Measurements from ENCODE around the gene MAP1LC3B. TPM values are rescaled to one million over a fixed set of nuclear protein-coding genes. Genes with fewer than 3 reads are reported as not detected.
"Not testable (repeated sequence)": the region's sequence is repeated elsewhere in the genome, so short reads cannot be mapped to it uniquely, and the experiment has no call there.

MAP1LC3B gene
- total RNA-seq, 1 experiment from 2014 or later = 45.3 TPM

DNA sequence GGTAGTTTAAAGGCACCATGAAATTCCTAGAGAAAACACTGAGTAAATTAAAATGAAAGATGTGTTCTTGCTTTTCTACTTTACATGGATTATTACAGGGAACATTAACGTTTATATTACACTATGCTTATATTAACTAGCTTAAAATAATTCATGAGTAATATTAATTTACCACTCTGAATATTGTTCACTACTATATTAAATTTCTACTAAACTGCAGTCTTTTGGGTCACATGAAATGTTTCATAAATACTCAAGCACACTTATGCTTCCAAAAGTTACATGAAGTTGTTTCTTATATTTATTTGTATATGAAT, 3.4 kb upstream of the MAP1LC3B start:
- TF ChIP-seq, protein P1, sequence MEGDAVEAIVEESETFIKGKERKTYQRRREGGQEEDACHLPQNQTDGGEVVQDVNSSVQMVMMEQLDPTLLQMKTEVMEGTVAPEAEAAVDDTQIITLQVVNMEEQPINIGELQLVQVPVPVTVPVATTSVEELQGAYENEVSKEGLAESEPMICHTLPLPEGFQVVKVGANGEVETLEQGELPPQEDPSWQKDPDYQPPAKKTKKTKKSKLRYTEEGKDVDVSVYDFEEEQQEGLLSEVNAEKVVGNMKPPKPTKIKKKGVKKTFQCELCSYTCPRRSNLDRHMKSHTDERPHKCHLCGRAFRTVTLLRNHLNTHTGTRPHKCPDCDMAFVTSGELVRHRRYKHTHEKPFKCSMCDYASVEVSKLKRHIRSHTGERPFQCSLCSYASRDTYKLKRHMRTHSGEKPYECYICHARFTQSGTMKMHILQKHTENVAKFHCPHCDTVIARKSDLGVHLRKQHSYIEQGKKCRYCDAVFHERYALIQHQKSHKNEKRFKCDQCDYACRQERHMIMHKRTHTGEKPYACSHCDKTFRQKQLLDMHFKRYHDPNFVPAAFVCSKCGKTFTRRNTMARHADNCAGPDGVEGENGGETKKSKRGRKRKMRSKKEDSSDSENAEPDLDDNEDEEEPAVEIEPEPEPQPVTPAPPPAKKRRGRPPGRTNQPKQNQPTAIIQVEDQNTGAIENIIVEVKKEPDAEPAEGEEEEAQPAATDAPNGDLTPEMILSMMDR (conservative IDR thresholded peaks at IDR 0.05) = no peak
- no peak for TF ChIP-seq EZH2 (IDR thresholded peaks at IDR 0.05; ENCODE audit: low read depth)
- H2AFZ ChIP-seq = no peak overlapping the region
- H3K4me1 ChIP-seq (replicated peaks; ENCODE audit: insufficient read depth) = peaks cover 38% of the 10 kb centered on the region
- intact Hi-C loops (cut with micrococcal nuclease; ENCODE audit: unreplicated experiment) = no loop called here
- peak overlapping the region; percentile 83 for H3K27ac ChIP-seq
- CTCF ChIA-PET = interaction anchor here (1.1 kb wide), 1 partner anchor 186 kb away, joined by 8 read pairs; no protein-coding TSS in a partner anchor
- DNase-seq = no peak
- H3K4me3 ChIP-seq = no peak overlapping the region
- peak overlapping the region; percentile 57 for H3K4me2 ChIP-seq
- no peaks in the 10 kb centered on the region for H3K36me3 ChIP-seq (ENCODE audit: low read depth)
- no TSS peak for BruUV-seq (replicated peaks)
- H3K79me2 ChIP-seq (ENCODE audit: low read depth) = peaks cover 11% of the 10 kb centered on the region
- no peaks in the 10 kb centered on the region for H3K27me3 ChIP-seq (ENCODE audit: insufficient read depth, low read depth)
- peaks cover 10% of the 10 kb centered on the region for H4K20me1 ChIP-seq (ENCODE audit: insufficient read depth)
- peaks cover 35% of the 10 kb centered on the region for H3F3A ChIP-seq (ENCODE audit: insufficient read depth, low read depth)
- POLR2A ChIA-PET (ENCODE audit: unreplicated experiment) = interaction anchor here (0.6 kb wide), 1 partner anchor 262 kb away, joined by 3 read pairs; no protein-coding TSS in a partner anchor
- H3K9me2 ChIP-seq (ENCODE audit: insufficient read depth) = no peaks in the 10 kb centered on the region
- no peaks in the 10 kb centered on the region for H3K9me3 ChIP-seq (ENCODE audit: insufficient read depth, low read depth)

DNA sequence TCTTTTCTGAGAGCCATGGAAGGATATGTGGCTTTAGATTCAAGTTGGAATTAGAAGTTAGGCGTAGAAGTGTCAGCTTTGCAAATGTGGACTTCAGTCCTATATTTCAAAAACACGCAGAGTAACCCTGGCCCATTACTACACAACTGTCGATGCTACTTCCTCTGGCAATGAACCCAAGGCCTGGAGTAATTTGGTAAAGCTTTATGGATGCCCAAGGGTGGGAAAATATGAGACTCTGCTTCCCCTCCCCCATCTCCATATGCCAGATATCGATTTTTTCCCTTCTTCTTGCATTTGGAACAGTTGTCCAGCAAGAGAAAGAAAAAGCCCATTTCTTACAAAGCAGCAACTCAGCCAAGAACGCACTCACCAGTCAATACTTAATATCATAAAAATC, 2.9 kb upstream of the MAP1LC3B start:
- TF ChIP-seq EZH2 (IDR thresholded peaks at IDR 0.05; ENCODE audit: low read depth) = no peak
- TF ChIP-seq, protein P1 (conservative IDR thresholded peaks at IDR 0.05) = no peak
- Histone ChIP-seq H3K79me2 (ENCODE audit: low read depth) (peaks cover 16% of the 10 kb centered on the region), H3K9me3 (ENCODE audit: insufficient read depth, low read depth) (no peaks in the 10 kb centered on the region), H3K4me1 (replicated peaks; ENCODE audit: insufficient read depth) (peaks cover 43% of the 10 kb centered on the region), H3K9me2 (ENCODE audit: insufficient read depth) (no peaks in the 10 kb centered on the region), H3K36me3 (ENCODE audit: low read depth) (no peaks in the 10 kb centered on the region), H4K20me1 (ENCODE audit: insufficient read depth) (peaks cover 14% of the 10 kb centered on the region), H2AFZ (no peak overlapping the region), H3K4me2 (peak overlapping the region; percentile 57), H3K27me3 (ENCODE audit: insufficient read depth, low read depth) (no peaks in the 10 kb centered on the region), H3K4me3 (no peak overlapping the region), H3K27ac (peak overlapping the region; percentile 83), H3F3A (ENCODE audit: insufficient read depth, low read depth) (peaks cover 30% of the 10 kb centered on the region)
- no TSS peak for BruUV-seq (replicated peaks)
- ChIA-PET CTCF (interaction anchor here (1.1 kb wide), 1 partner anchor 186 kb away, joined by 8 read pairs; no protein-coding TSS in a partner anchor), POLR2A (ENCODE audit: unreplicated experiment) (no interaction called here)
- no peak for DNase-seq
- intact Hi-C loops (cut with micrococcal nuclease; ENCODE audit: unreplicated experiment) = no loop called here

DNA sequence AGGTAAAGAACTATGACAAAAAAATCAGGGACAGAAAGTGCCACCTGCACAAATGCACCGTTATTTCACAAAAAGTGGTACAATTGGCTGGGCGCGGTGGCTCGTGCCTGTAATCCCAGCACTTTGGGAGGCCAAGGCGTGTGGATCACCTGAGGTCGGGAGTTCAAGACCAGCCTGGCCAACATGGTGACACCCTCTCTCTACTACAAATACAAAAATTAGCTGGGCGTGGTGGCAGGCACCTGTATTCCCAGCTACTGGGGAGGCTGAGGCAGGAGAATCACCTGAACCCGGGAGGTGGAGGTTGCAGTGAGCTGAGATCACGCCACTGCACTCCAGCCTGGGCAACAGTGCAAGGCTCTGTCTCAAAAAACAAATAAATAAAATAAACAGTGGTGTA, 2.2 kb upstream of the MAP1LC3B start:
- POLR2A ChIA-PET (ENCODE audit: unreplicated experiment); H3K4me3 ChIP-seq; H3K9me2 ChIP-seq (ENCODE audit: insufficient read depth); BruUV-seq (replicated peaks); CTCF ChIA-PET; H3K36me3 ChIP-seq (ENCODE audit: low read depth); H3K27me3 ChIP-seq (ENCODE audit: insufficient read depth, low read depth); H3K4me2 ChIP-seq; H2AFZ ChIP-seq; H3K9me3 ChIP-seq (ENCODE audit: insufficient read depth, low read depth); DNase-seq: not testable (repeated sequence)
- peak overlapping the region; percentile 83; the same call in 1 of the 2 replicates for H3K27ac ChIP-seq
- peaks cover 20% of the 10 kb centered on the region for H4K20me1 ChIP-seq (ENCODE audit: insufficient read depth)
- H3F3A ChIP-seq (ENCODE audit: insufficient read depth, low read depth) = peaks cover 28% of the 10 kb centered on the region
- peaks cover 21% of the 10 kb centered on the region for H3K79me2 ChIP-seq (ENCODE audit: low read depth)
- peaks cover 39% of the 10 kb centered on the region for H3K4me1 ChIP-seq (replicated peaks; ENCODE audit: insufficient read depth)
- intact Hi-C loops (cut with micrococcal nuclease; ENCODE audit: unreplicated experiment) = loop anchor here (5.0 kb wide), 3 partner anchors 377 to 828 kb away; partner anchors contain the start of genes KLHDC4 and SLC7A5
